GM19043 (cell line): ENCODE data around the gene WWC2.
"Not testable (repeated sequence)": the region's sequence is repeated elsewhere in the genome, so short reads cannot be mapped to it uniquely, and the experiment has no call there.

Experiments used
- ATAC-seq: cut with Tn5 transposase; IDR thresholded peaks from one replicate; pipeline ENCODE4 v1.9.1; 2021; ENCODE audit warnings: low read depth; ENCODE audit not compliant: unreplicated experiment

Gene WWC2

DNA sequence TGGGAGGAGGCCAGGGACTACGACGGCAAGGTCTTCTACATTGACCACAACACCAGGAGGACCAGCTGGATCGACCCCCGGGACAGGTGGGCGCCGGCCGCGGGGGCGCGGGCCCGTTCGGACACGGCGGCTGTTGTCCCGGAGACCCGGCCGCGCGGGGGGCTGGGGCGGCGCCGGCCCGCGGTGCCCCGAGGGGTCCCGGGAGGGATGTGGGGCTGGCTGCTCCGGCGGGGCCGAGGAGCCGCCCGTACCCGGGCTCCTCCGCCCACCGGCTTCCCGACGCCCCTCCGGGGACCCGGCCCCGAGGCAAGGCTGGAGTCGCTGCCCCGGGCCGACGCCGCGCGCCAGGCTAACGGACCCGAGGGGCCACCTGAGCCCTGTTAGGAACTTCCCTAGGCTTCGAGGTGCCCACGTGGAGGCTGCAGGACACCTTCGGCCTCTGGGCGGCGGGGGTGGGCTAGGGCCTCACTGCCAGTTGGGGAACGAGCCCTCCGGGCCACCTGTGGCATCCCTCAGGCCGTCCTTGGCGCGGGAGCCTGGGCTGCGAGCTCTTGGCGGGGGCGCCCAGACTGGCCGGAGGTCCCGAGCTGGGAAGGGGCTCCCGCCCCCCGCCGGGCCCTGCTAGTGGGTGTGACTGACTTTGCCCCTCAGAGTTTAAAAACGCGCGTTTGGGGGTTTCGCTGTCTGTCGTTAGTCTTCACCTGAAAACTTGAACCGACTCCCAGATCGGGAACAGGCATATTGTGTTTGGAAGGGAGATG lies 660 bp downstream of the WWC2 start:
- no peak for ATAC-seq

DNA sequence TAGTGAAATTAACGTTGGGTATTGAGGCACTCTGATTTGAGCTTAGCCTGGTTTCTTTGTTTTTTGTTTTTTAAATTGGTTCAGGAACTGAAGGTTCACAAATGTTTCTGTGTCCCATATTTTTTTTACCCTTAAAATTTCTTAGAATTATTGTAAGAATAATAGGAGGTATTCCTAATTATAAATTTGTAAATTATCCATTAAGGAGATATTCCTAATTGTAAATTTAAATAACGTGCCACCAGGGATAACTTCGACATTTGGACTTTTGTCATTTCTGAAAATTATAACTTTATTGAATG lies 1.2 kb downstream of the WWC2 start:
- no peak for ATAC-seq

DNA sequence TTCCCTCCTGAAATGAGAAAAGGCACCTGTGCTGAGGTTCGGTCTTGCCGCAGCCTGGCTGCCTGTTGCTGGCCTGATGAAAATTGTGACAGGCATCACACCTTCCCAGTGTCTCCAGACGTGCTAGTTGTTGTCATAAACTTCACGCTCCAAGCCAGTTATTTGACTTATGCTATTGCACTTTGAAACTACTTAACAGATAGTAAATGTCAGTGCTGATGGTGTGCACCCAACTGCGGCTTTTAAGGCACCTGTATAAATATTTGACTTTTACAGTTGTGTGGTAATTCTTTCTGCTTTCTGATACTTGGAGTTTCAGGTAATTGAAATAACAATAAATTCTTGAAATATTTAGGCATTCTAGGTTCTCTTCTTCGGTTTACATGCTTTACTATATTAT lies 1.8 kb downstream of the WWC2 start:
- no peak for ATAC-seq

DNA sequence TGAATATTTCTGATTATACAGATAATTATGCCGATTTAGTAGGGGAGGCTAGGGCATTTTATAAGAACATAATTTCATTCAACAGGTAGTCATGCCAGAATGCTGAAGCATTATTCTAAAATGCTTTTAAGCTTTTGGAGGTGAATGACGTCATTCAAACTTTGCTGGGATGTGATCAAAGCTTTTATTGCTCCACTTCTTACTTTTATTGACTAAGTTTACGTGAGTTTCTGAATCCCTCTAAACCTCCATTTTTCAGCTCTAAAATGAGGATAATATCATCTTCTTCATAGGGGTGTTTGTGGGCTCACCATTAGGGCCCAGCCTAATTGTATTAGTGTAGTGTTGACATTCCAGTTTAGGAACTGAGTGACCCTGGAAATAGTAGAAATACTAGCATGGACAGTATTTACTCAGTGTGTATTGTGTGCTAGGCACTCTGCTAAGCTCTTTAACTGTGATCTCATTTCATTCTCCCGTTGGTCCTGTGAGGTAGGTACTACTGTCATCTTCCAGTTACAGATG lies 3.0 kb downstream of the WWC2 start:
- ATAC-seq, result no peak

DNA sequence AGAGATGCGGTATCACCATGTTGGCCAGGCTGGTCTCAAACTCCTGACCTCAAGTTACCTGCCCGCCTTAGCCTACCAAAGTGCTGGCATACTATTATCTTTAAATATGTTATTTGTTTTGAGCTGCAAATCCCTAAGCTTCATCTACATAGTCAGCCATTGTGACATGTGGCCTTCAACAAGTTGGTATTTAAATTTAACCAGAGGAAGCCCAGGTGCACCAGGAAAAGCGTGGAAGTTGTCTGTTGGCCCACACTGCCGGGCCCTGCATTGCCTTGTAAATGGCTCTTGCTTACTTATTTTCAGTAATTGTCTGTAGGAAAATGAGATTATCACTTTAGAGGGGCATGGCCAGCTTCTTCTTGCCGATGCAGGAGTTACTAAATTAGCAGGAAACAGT lies 6.0 kb downstream of the WWC2 start:
- ATAC-seq, result no peak

DNA sequence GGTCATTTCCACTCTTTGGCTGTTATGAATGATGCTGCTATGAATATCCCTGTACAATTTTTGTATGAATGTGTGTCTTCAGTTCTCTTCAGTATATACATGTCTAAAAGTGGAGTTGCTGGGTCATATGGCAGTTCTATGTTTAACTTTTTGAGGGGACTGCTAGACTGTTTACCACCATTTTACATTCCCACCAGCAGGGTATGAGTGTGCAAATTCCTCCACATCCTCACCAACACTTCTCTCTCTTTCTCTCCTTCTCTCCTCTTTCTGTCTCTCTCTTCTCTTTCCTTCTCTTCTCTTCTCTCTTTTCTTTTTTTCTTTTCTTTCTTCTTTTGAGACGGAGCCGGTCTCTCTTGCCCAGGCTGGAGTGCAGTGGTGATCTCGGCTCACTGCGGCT lies 7.8 kb downstream of the WWC2 start:
- no peak for ATAC-seq

DNA sequence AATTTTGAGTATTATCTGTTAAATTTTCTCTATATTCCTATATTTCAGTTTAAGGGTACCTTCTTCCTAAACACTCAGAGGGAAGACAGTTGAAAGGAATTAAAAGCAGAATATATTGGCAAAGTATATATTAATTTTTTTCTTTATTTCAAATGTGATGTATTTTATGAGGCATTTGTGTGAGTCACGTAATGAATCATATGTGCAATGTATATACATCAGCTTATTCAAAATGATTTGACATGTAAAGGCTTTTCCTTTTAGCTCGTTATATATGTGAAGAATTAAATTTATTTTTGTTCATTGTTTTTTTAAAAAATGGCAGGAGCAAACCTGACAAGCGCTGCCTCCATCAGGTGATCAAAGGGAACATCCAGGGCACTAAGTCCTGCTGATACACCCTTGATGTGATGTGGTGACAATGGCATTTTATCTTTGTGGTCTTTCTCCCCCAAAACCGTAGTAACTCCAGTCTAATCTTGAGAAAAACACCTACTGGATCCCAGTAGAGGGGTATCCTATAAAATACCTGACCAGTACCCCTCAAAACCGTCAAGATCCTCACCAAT lies 8.9 kb downstream of the WWC2 start:
- no peak for ATAC-seq

DNA sequence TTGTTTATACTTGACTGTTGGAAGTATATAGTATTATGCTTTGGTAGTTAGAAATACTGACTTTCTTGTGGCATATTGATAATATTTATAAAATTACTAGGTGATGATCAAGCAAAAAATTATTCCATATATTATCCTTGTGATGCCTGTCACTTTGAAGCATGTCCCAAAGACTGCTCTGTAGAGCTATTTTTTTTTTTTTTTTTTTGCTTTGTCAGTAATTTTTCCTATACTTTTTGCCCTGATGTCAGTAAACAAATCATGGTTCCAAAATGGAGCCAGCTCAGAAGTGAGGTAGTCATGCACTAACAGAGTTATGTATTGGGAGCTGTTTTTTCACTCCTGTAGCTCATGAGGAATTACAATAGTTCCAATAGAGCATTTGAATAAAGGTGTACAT lies 11.2 kb downstream of the WWC2 start:
- no peak for ATAC-seq

DNA sequence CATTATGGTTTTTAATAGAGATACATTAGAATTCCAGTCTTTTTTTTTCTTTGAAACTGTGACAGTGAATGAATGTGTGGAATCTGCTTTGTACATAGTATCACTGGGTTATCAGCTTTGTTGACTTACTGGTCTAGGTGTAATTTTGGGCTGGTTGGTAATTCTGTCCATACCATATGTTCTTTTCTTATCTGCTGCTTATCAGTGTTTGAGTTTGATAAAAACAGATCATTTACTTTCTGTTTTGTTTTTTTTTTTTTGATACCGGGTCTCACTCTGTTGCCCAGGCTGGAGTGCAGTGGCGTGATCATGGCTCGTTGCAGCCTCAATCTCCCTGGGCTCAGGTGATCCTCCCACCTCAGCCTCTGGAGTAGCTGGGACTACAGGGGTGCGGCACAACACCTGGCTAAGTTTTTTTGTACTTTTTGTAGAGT lies 12.4 kb downstream of the WWC2 start:
- no peak for ATAC-seq

DNA sequence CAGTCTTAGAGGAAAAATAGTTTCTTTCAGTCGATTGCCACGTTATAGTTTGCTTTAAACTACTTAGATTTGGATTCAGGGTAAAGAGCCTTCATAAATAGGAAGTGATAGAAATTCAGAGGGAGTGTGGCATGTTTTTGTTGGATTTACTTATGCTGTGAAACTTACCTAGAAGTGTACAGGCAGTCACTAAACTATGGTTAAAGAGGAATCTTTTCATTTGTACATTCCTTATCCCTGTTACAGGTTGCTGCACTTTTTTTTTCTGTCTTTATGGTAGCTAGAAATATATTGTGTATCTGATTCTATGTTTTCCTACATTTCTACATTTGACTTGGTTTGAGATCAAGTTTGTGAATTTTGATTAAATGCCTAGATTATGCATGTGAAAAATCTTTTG lies 19.1 kb downstream of the WWC2 start:
- ATAC-seq, result no peak

DNA sequence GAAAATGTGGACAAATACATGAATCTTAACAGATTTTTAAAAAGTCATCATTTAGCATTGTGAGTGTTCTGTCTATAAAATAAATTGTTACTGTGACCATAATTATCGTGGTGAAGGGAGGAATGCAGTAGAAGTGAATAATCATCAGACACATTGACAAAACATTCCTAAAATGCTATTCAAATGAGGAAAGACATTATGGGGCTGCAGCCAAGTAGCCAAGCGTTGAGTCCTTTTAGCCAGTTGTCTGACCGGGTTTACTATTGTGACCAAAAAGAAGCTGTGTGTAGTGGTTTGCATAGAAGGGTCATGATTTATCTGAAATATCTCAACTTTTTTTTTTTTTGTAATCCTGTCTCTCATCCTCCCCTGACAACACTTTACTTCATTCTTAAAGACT lies 19.5 kb downstream of the WWC2 start:
- no peak for ATAC-seq

DNA sequence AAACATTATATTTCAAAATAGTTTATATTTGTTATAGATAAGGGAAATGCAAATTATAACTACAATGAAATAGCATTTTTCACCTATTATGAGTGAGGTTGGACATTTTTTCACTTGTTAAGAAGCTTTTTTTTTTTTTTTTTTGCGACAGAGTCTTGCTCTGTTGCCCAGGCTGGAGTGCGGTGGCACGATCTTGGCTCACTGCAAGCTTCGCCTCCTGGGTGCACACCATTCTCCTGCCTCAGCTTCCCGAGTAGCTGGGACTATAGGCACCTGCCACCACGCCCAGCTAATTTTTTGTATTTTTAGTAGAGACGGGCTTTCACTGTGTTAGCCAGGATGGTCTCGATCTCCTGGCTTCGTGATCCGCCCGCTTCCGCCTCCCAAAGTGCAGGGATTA lies 22.6 kb downstream of the WWC2 start:
- not testable (repeated sequence) for ATAC-seq

DNA sequence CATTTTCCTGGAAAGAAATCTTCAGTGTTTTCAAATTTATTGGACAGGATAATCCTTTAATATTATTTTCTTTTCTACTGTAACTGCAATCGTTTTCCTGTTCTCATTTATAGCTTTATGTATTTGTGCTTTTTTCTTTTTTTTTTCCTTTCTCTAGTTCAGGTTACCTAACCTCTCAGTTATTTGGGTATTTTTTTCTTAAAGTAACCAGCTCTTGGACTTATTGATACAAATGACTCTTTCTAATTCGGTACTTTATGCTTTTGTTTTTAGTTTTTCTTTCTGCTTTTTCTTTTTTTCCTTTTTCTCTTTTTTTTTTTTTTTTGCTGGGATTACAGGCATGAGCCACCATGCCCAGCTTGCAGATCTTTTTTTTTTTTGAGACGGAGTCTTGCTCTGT lies 25.2 kb downstream of the WWC2 start:
- no peak for ATAC-seq

DNA sequence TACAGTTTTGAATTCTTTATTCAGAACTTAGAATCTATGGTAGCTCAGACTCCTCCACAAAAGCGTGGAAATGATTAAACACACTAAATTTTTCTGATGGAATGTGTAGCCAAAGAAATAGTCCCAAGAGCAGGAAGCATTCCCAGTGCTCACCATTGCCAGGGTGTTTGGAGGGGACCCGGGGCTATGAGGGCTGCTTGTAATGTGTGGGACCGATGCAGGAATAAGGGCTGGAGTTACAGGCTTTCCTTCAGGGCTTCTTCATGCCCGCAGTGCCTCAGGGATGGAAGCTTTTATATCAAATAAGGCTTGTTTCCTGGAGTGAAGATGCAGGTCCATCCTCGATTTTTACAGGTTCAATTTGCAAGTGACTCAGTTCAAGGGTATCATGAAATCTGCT lies 25.8 kb downstream of the WWC2 start:
- ATAC-seq, result no peak

DNA sequence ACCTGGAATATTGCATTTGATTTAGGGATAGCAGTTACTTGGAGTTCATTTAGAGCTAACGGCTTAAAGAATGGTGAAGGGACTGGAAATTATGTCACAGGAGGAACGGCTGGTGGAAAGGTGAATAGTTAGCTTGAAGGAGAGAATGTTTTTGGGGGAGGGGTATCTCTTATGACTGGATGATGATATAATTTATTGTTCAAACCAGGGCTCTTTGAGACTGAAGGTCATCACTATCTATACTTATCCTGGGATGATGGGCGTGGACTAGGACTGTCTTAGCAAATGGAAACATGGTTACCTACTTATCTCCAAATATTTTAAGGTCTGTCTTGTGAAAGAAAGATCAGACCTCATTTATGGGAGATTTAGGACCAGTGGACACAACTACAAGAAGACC lies 30.1 kb downstream of the WWC2 start:
- no peak for ATAC-seq

DNA sequence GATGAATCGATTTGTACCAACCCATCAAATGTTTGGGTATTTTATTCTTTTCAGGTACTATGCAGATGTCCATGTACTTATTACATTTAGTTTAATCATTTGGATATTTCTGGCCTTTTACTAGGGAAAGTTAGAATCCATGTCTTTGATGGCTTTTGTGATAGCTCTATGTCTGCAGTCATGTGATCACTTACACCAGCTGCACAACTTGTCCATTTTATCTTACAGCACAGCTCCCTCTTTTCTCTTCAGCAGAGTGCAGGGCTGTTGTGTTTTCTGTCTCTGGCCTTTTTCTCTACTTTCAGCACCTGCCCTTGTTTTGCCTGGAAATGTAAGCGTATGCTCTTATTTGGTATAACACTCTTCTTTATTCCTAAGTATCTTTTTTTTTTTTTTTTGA lies 30.6 kb downstream of the WWC2 start:
- no peak for ATAC-seq

DNA sequence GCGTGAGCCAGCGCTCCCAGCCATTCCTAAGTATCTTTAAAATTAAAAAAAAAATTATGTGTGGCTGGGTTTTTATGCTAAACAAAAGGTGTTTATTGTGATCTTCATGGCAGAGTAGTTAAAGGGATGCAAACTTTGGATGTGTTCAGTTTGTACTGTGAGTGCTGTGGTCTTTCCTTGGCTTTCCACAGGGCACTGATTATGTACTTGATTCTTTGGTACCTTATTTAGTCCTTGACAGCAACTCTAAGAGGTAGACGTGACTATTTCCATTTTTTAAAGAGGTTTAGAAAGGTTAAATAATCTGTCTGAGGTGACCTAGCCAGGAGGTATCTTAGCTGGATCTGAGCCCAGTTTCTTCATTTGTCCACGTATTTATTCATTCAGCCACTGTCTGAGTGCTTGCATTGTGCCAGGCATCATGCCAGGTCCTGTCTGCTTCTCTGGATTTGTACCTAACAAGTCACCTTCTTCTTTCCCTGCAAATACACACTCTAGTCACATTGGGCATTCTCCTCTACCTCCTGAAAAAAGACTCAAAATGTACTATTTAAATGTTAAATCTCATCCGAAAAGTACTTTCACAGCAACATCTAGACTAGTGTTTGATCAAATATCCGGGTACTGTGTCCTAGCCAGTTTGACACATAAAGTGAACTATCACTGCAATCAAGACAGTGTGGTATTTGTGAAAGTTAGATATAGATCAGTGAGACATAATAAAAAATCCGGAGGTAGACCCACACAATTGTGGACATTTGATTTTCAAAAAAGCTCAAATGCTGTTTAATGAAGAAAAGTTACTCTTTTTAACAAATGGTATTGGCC lies 31.5 kb downstream of the WWC2 start:
- ATAC-seq, result no peak

DNA sequence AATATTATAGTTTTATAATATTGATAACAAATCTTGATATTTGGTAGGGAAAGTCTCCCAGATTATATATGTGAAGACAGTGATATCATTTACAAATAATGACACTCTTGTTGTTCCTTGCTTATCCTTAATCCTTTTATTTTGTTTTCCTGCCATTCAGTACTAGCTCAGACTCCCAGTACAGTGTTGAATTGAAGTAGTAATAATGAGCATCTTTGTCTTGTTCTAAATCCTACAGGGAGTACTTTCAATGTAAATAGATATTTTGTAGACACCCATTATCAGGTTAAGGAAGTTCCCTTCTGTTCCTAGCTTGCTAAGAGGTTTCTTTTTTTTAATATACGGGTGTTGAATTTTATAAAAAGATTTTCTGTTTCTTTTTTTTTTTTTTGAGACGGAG lies 33.0 kb downstream of the WWC2 start:
- no peak for ATAC-seq

DNA sequence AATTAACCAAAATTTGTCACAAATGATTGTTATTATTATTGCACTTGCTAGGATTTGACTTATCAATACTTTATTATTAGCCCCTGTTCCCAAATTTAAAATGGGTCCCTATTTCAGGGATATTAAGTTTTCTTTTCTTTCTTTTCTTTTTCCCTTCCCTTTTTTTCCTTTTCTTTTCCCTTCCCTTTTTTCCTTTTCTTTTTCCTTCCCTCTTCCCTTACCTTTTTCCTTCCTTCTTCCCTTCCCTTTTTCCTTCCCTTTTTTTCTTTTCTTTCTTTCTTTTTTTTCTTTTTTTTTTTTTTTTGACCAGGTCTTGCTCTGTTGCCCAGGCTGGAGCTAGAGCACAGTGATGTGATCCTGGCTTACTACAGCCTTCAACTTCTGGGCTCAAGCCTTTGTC lies 33.8 kb downstream of the WWC2 start:
- ATAC-seq, result no peak

DNA sequence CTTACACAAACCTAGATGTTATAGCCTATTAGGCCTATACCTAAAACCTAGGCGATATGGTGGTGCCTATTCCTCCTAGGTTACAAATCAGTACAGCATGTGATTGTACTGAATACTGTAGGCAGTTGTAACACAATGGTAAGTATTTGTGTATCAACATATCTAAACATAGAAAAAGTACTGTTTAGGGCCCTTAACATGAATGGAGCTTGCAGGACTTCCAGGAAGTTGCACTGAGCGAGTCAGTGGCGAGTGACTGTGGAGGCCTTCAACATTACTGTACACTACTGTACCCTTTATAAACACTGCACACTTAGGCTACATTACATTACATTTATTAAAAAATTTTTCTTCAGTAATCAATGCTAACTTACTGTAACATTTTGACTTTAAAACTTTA lies 37.8 kb downstream of the WWC2 start:
- no peak for ATAC-seq

DNA sequence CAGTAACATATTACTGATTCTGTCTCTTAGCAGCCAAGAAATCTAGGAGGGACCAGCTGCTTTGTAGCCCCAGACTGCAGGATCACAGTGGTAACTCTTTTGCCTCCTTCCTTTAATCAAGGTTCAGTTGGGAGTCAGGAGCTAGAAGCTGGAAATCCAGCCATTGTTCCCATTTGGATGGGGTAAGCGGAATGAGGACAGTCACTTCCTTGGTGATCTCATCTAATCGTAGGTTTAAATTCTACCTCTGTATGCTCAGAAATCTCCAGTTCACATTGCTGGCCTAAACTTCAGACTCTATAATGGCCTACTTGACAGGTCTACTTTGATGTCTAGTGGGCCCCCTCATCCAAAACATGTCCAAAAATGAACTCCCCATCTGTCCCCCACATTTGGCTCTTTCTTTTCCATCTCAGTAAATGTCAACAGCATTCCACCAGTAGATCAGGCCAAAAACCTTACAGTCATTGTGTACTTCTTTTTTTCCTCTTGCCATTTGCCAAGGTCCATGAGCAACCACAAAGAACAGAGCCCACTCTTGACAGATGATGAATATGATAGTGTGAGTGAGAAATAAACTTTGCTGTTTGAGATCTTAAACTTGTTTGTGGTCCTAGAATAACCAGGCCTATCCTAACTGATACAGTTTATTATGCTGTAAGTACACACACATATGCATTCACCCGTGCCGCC lies 40.1 kb downstream of the WWC2 start:
- no peak for ATAC-seq
